Measurements from ENCODE around the gene ALPI.

ALPI gene

GRCh38 chr2:232508251-232508650, 52.3 kb downstream of the ALPI start:
- H3K36me3 ChIP-seq (ENCODE audit: control insufficient read depth in 5 of 5, insufficient read depth in 5 of 5, low read length in 5 of 5): no peaks in the 10 kb centered on the region
- H3K9ac ChIP-seq (ENCODE audit: low read length in 5 of 5): no peak overlapping the region
- peaks cover 29 to 67% (median 44%) of the 10 kb centered on the region in 5 donors for H3K27me3 ChIP-seq (ENCODE audit: control insufficient read depth in 5 of 5, insufficient read depth in 4 of 5, low read length in 5 of 5)
- H3K4me3 ChIP-seq (ENCODE audit: low read depth in 1 of 5, low read length in 5 of 5): no peak overlapping the region
- H3K4me1 ChIP-seq (ENCODE audit: control insufficient read depth in 5 of 5, insufficient read depth in 5 of 5, low read length in 5 of 5): peaks cover 0 to 6% (median 4%) of the 10 kb centered on the region in 5 donors
- H3K9me3 ChIP-seq (ENCODE audit: control insufficient read depth in 5 of 5, low read length in 5 of 5): no peaks in the 10 kb centered on the region
- H3K27ac ChIP-seq (ENCODE audit: low read depth, low read length): no peak overlapping the region
